ENCODE results near the gene CLCN7.
"Not testable (repeated sequence)": the region's sequence is repeated elsewhere in the genome, so short reads cannot be mapped to it uniquely, and the experiment has no call there.

CLCN7 gene

DNA sequence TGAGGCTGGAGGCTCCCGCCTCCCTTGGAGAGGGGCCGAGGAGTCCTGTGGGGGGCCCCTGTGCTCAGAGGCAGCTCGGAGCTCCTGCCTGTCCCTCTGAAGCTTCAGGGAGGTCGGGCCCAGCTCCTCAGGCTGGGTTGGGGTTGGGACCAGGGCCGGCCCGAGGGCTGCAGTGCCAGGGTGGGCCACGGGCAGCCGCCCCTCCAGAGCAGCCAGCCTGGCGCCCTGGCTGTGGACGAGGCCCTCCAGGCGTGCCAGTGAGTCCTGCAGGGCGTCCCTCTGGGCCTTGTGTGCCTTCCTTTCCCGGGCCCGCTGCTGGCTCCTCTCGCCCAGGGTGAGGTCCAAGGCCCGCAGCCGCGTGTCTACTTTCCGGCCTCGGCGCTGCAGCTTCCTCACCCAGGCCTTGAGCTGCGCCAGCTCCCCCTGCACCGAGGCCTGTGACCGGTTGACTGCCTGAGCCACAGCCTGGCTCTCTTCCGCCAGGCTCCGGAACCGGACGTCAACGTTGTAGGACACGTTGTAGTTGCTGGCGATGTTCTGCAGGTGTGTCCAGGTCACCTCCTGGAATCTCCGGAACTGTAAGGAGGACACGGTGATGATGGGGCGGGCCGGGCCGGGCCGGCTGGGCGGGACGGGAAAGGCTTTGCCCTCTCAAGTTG, 12.7 kb upstream of the CLCN7 start:
- DNase-seq (ENCODE audit: low read depth in 2 of 2), result no peak

DNA sequence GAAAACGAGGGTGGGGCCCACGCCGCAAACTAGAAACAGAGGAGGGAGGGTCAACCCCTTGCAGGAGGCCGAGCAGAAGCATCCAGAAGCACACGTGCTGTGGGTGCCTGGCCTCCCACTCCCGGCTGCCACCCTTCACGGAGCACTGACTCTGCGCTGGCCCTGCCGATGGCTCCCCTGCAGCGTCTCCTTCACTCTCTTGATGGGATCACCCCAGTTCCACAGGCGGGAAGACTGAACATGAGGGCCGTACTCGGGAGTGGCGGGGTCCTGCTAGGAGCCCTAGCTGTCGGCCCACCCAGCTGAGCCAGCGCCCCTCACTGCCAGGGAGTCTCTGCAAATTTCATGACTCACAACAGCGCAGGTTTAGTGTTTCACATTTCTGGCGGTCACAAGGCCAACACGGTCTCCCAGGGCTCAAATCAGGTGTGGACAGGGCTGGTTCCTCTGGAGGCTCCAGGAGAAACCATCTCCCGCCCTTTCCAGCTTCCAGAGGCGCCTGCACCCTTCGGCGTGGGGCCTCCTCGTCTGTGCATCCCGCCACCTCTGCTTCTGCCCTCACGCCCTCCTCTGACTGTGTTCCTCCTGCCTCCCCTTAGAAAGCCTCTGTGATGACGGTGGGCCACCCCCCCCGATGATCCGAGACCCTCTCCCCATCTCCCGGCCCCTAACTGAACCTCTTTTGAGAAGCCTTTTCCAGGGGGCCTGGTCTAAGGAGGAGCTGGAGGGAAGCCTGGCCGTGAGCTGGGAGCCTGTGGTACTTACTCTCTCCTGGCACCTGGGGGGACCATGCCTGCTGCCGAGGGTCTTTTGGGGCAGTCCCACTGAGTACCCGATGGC, 11.9 kb upstream of the CLCN7 start:
- no peak for DNase-seq (ENCODE audit: low read depth in 2 of 2)

GRCh38 chr16:1485847-1486496, 11.1 kb upstream of the CLCN7 start:
- no peak for DNase-seq (ENCODE audit: low read depth in 2 of 2)

GRCh38 chr16:1481906-1482835, 7.3 kb upstream of the CLCN7 start:
- no peak for DNase-seq (ENCODE audit: low read depth in 2 of 2)

DNA sequence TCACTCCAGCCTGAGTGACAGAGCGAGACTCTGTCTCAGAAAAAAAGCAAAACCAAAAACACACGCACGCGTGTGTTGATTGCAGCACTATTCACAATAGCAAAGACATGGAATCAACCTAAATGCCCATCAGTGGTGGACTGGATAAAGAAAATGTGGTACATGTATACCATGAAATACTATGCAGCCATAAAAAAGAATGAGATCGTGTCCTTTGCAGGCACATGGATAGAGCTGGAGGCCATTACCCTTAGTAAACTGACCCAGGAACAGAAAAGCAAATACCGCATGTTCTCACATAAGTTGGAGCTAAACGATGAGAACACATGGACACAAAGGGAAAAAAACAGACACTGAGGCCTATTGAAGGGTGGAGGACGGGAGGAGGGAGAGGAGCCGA, 4.1 kb upstream of the CLCN7 start:
- DNase-seq (ENCODE audit: low read depth in 2 of 2), result not testable (repeated sequence)

- DNase-seq (ENCODE audit: low read depth in 2 of 2), result no peak
Observed at GRCh38 chr16:1477033-1477432, 2.2 kb upstream of the CLCN7 start.

DNA sequence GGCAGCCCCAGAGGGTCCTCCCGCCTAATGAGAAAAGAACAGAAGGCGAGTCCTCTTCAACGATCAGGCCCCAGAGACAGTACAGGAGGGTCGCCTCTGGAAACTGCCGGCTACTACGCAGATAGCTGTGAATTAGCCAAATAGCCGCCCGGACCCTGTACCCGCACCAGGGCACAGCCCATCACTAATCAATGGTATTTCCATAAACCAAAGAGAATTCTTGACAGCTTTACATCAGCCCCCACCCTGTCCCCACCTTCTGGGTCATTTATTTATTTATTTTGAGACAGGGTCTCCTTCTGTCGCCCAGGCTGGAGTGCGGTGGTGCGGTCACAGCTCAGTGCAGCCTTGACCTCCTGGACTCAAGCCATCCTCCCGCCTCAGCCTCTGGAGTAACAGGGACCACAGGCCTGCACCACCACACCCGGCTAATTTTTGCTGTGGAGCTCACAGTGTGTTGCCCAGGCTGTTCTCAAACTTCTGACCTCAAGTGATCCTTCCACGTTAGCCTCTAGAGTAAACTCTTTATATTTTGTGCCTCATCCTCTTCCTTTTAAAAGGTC, 805 bp upstream of the CLCN7 start:
- DNase-seq (ENCODE audit: low read depth in 2 of 2), result no peak

GRCh38 chr16:1474082-1474795, 589 bp downstream of the CLCN7 start:
- DNase-seq (ENCODE audit: low read depth in 2 of 2), result no peak

DNA sequence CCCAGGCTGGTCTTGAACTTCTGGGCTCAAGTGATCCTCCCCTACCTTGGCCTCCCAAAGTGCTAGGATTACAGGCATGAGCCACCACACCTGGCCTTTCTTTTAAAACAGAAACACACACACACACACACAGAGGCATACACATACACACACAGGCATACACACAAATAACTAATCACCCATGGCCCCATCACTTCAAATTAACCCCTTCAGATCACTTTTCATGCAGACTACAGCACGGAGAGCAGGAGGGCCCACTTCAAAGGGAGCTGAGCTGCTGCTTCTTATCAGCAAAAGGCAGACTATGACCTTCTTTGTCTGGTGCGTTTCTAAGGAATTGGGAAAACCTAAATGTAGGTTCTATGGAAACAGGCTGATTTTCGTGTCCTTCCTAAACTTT, 1.9 kb downstream of the CLCN7 start:
- DNase-seq (ENCODE audit: low read depth in 2 of 2), result no peak

- no peak for DNase-seq (ENCODE audit: low read depth in 2 of 2)
Observed at GRCh38 chr16:1471569-1472194, 3.1 kb downstream of the CLCN7 start.

DNA sequence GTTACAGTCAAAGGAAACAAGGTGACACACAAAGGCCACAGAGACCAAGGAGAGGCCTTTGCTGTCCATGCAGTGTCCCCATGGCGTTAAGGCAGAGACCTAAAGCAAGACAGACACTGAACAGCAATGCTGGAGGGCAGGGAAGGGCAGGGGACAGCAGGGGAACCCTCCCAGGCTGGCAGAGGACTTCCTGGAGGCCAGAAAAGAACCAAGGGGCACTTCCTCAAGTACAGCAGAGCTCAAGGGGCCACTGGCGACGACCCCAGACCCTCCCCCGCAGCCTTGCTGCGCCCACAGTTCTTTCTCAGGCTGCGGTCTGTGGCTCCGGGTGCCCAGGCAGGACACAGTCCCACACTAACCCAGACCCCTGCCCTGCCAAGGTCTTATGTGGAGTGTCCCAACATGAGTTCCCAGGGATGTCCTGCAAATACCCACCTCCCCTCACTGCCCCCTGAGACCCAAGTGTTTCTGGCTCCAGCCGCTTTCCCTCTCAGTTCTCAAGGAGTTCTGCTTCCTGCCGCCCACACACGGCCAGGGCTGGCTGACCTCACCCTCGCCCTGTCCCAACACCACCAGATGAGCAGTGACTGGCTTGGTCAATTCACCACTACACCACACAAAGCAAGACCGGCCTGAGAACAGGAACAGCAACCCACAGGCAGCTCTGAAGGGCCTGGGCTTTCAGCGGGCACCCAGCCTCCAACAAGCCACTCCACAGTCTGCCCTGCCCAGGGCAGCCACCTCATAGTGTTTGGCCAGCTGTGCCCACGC, 4.2 kb downstream of the CLCN7 start:
- DNase-seq (ENCODE audit: low read depth in 2 of 2), result no peak

DNA sequence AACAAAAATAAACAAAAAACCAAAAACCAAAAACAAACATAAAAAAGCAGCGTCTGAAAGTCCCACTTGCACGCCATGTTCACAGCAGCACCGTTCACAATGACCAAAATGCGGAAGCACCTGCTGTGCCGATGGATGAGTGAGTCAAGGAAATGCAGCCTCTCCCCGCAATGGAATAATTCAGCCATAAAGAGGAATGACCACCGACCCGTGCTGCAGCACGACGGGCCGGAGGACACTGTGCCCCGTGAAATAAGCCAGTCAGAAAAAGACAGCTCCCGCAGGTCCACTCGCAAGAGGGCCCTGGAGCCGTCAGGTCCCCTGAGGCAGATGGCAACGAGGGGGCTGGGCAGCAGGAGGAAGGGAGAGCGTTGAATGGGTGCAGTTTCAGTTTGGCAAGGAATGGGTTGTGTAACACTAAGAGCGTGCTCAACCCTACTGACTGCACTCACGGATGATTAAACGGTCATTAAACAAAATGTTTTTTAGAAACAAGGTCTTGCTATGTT, 5.1 kb downstream of the CLCN7 start:
- DNase-seq (ENCODE audit: low read depth in 2 of 2), result no peak

DNA sequence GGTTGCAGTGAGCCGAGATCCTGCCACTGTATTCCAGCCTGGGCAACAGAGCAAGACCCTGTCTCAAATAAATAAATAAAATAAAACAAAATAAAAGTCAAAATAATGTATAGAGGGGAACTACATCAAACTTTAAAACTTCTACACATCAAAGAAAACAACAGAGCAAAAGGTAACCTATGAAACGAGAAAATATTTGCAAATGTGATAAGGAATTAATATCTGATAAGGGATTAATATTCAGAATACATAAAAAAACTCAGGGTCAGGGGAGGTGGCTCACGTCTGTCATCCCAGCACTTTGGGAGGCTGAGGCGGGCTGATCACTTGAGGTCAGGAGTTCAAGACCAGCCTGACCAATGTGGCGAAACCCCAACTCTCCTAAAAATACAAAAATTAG, 5.7 kb downstream of the CLCN7 start:
- not testable (repeated sequence) for DNase-seq (ENCODE audit: low read depth in 2 of 2)

- no peak for DNase-seq (ENCODE audit: low read depth in 2 of 2)
Observed at GRCh38 chr16:1468426-1468810, 6.4 kb downstream of the CLCN7 start.

GRCh38 chr16:1466968-1467521, 7.8 kb downstream of the CLCN7 start:
- no peak for DNase-seq (ENCODE audit: low read depth in 2 of 2)

GRCh38 chr16:1466054-1466453, 8.8 kb downstream of the CLCN7 start:
- no peak for DNase-seq (ENCODE audit: low read depth in 2 of 2)

- no peak for DNase-seq (ENCODE audit: low read depth in 2 of 2)
Observed at GRCh38 chr16:1465567-1465915, 9.3 kb downstream of the CLCN7 start.

DNA sequence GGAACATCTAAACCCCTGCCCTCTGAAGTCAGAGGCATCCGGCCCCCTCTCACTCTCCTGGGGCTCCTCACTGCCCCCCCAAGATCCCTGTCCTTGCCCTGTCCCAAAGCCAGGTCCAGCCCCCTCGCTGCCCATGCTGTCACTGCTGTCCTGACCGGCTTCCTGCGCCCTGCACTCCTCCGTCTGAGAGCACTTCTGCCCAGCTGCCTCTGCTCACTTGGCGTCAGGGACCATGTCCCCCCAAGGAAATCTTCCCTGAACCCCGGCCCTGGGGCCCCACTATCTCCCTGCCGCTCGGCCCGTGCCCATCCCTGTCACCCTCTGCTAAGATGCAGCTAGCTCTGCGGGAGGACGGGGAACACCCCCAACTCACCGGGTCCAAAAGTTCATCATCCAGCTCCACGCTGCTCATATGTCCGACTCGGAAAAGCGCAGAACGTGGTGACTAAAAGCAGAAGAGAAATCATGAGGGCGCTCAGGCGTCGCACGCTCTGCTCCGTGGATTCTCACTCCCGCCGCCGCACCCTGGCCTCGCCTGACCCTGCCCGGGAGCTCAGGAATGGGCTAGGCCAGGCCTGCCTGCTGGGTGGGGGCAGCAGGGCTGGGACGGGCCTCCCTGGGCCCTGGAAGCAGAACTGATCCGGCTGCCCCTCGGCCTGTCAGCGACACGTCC, 9.8 kb downstream of the CLCN7 start:
- no peak for DNase-seq (ENCODE audit: low read depth in 2 of 2)
